GM12878 (cell line): ENCODE measurements around the gene BCR.

ENCODE experiments used
- CREB1 ChIP-seq: IDR thresholded peaks from 2 replicates; pipeline ENCODE4 v1.6.1; 2012; ENCODE audit warnings: low read depth, mild to moderate bottlenecking, inconsistent platforms
- EP300 ChIP-seq, 2 experiments: fragments of 150-350 bp in 1 of 2; IDR thresholded peaks; 2 replicates each; pipeline ENCODE4 v1.6.1; 2011 to 2012; ENCODE audit warnings: low read depth in 2 of 2, low read length in 2 of 2, borderline replicate concordance in 1 of 2, improper control_type of control experiment in 1 of 2, inconsistent platforms in 1 of 2; ENCODE audit not compliant: control insufficient read depth in 1 of 2
- LARP7 ChIP-seq: fragments of 450-650 bp; IDR thresholded peaks from 2 replicates; pipeline ENCODE4 v1.6.1; 2017; ENCODE audit warnings: mild to moderate bottlenecking
- RCOR1 ChIP-seq: conservative IDR thresholded peaks from 2 replicates; pipeline ENCODE4 v1.6.1; 2012; ENCODE audit warnings: low read depth, low read length, improper control_type of control experiment
- TARDBP ChIP-seq: IDR thresholded peaks from 2 replicates; pipeline ENCODE4 v1.6.1; 2016; ENCODE audit warnings: borderline replicate concordance
- TF ChIP-seq, protein P1 (sequence below), 3 experiments: IDR thresholded peaks in 2 of 3; conservative IDR thresholded peaks in 1 of 3; 2 replicates each; pipeline ENCODE4 v1.5.1; 2011; ENCODE audit warnings: low read depth in 3 of 3, low read length in 3 of 3, mild to moderate bottlenecking in 3 of 3, control low read depth in 2 of 3, moderate library complexity in 2 of 3, inconsistent platforms in 1 of 3, mixed read lengths in 1 of 3; ENCODE audit not compliant: control insufficient read depth in 2 of 3, insufficient read depth in 1 of 3; ENCODE audit errors: extremely low read depth in 1 of 3
- TF ChIP-seq, protein P2 (sequence below): IDR thresholded peaks from 2 replicates; pipeline ENCODE4 v1.6.1; 2012; ENCODE audit warnings: mild to moderate bottlenecking, low read depth, low read length

DNA sequence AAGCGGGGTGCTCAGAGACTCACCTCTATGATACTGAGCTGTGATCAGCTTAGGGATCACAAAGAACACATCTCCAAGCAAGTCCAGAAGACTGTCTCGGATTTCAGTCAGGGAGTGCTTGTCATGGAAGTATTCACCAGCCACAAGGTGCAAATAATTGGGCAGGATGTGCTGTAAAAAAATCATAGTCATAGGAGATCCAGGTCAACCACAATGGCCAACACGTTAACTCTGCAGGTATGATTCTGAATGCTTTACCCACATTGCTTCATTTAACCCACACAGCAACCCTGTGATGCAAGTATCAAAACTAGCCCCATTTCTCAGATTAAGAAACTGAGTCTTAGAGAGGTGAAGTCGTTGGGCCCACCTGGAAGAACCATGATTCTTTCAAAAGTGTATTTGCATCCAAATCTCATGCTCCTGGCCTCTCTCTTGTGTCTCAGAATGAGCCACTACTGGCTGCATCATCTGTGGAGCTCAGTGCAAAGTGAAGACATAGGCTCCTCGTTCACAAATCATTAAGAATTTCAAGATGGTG, 179.3 kb downstream of the BCR start:
- TF ChIP-seq, protein P1, sequence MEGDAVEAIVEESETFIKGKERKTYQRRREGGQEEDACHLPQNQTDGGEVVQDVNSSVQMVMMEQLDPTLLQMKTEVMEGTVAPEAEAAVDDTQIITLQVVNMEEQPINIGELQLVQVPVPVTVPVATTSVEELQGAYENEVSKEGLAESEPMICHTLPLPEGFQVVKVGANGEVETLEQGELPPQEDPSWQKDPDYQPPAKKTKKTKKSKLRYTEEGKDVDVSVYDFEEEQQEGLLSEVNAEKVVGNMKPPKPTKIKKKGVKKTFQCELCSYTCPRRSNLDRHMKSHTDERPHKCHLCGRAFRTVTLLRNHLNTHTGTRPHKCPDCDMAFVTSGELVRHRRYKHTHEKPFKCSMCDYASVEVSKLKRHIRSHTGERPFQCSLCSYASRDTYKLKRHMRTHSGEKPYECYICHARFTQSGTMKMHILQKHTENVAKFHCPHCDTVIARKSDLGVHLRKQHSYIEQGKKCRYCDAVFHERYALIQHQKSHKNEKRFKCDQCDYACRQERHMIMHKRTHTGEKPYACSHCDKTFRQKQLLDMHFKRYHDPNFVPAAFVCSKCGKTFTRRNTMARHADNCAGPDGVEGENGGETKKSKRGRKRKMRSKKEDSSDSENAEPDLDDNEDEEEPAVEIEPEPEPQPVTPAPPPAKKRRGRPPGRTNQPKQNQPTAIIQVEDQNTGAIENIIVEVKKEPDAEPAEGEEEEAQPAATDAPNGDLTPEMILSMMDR (IDR thresholded peaks at IDR 0.05 in 2 of 3, conservative IDR thresholded peaks at IDR 0.05 in 1 of 3; ENCODE audit: control insufficient read depth in 2 of 3, extremely low read depth in 1 of 3, insufficient read depth in 1 of 3, low read depth in 3 of 3, low read length in 3 of 3): no peak
- TF ChIP-seq CREB1 (no peak), EP300 (IDR thresholded peaks at IDR 0.05; ENCODE audit: borderline replicate concordance in 1 of 2, control insufficient read depth in 1 of 2, low read depth in 2 of 2, low read length in 2 of 2) (no peak), LARP7 (no peak), TARDBP (no peak), RCOR1 (no peak)
- TF ChIP-seq, protein P2, sequence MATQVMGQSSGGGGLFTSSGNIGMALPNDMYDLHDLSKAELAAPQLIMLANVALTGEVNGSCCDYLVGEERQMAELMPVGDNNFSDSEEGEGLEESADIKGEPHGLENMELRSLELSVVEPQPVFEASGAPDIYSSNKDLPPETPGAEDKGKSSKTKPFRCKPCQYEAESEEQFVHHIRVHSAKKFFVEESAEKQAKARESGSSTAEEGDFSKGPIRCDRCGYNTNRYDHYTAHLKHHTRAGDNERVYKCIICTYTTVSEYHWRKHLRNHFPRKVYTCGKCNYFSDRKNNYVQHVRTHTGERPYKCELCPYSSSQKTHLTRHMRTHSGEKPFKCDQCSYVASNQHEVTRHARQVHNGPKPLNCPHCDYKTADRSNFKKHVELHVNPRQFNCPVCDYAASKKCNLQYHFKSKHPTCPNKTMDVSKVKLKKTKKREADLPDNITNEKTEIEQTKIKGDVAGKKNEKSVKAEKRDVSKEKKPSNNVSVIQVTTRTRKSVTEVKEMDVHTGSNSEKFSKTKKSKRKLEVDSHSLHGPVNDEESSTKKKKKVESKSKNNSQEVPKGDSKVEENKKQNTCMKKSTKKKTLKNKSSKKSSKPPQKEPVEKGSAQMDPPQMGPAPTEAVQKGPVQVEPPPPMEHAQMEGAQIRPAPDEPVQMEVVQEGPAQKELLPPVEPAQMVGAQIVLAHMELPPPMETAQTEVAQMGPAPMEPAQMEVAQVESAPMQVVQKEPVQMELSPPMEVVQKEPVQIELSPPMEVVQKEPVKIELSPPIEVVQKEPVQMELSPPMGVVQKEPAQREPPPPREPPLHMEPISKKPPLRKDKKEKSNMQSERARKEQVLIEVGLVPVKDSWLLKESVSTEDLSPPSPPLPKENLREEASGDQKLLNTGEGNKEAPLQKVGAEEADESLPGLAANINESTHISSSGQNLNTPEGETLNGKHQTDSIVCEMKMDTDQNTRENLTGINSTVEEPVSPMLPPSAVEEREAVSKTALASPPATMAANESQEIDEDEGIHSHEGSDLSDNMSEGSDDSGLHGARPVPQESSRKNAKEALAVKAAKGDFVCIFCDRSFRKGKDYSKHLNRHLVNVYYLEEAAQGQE: no peak
